HCT116 (cell line): ENCODE data around the gene BRD7. TPM values are rescaled to one million over a fixed set of nuclear protein-coding genes. Genes with fewer than 3 reads are reported as not detected.

ENCODE experiments used
- ATAC-seq: fragments of 200-7000 bp; cut with Tn5 transposase; 2 replicates; pipeline ENCODE4 v1.9.1; 2020; ENCODE audit warnings: mild to moderate bottlenecking, moderate library complexity
- BruUV-seq: library from RNA; stranded (reverse); fragments of 400-500 nt; replicated peaks from 2 replicates; lab custom pipeline; 2021; lab: Mats Ljungman, UMichigan
- CTCF ChIA-PET: fragments of 300-600 bp; sonication (Branson Sonifier 250); formaldehyde crosslinking; loops from one replicate; lab custom pipeline; 2021; ENCODE audit warnings: antibody characterized with exemption; lab: Charles Lee
- POLR2A ChIA-PET: fragments of 300-600, 350-600 bp; sonication (Branson Sonifier 250); formaldehyde crosslinking; loops from one replicate; lab custom pipeline; 2021; ENCODE audit warnings: antibody characterized with exemption; lab: Charles Lee
- RAD21 ChIA-PET, 2 experiments: fragments of 300-600 bp; sonication (Branson Sonifier 250); formaldehyde crosslinking; loops; one replicate each; lab custom pipeline; 2023; ENCODE audit warnings: low total read pairs in 2 of 2; ENCODE audit not compliant: uncharacterized antibody in 2 of 2, unreplicated experiment in 2 of 2, low non-redundant PET in 1 of 2; lab: Charles Lee
- DNase-seq: peaks from one replicate; pipeline ENCODE4 v3.0.0-alpha.2; 2010; ENCODE audit warnings: low read depth, low spot score
- H2AFZ ChIP-seq: fragments of 200-600 bp; shearing (Covaris generic), sonication (generic); 2 replicates; pipeline ENCODE4 v1.6.1; 2017; ENCODE audit warnings: low read depth, mixed run types, mixed read lengths, antibody characterized with exemption, low read length; ENCODE audit not compliant: poor library complexity, severe bottlenecking
- H3K27ac ChIP-seq: 2 replicates; pipeline ENCODE4 v1.5.1; 2012; ENCODE audit warnings: low read depth, low read length
- H3K27me3 ChIP-seq: fragments of 200-600 bp; sonication (generic); 2 replicates; pipeline ENCODE4 v1.6.1; 2016; ENCODE audit warnings: mixed run types, low read length, mixed read lengths; ENCODE audit not compliant: insufficient read depth
- H3K36me3 ChIP-seq, 2 experiments: fragments of 200-500 bp in 1 of 2; fragments of 200-600 bp in 1 of 2; sonication (Bioruptor generic) in 1 of 2; sonication (generic) in 1 of 2; 2 replicates each; pipeline versions ENCODE4 v1.5.1 to v1.6.1; 2014 to 2016; ENCODE audit warnings: low read length in 2 of 2, inconsistent platforms in 1 of 2, mixed read lengths in 1 of 2, mixed run types in 1 of 2; ENCODE audit not compliant: insufficient read depth in 2 of 2, control insufficient read depth in 1 of 2
- H3K4me1 ChIP-seq, 2 experiments: fragments of 200-600 bp in 1 of 2; sonication (generic) in 1 of 2; 2 replicates each; pipeline versions ENCODE4 v1.5.1 to v1.6.1; 2012 to 2017; ENCODE audit warnings: low read length in 2 of 2, inconsistent platforms in 1 of 2, mild to moderate bottlenecking in 1 of 2, mixed read lengths in 1 of 2, mixed run types in 1 of 2, moderate library complexity in 1 of 2; ENCODE audit not compliant: insufficient read depth in 2 of 2, control insufficient read depth in 1 of 2
- H3K4me2 ChIP-seq: fragments of 200-600 bp; sonication (generic); 2 replicates; pipeline ENCODE4 v1.6.1; 2017; ENCODE audit warnings: mixed run types, low read length, mixed read lengths
- H3K4me3 ChIP-seq, 2 experiments: fragments of 200-600 bp in 1 of 2; sonication (generic) in 1 of 2; replicated peaks in 1 of 2; 2 replicates each; pipeline ENCODE4 v1.5.1; 2011 to 2016; ENCODE audit warnings: low read length in 2 of 2, control low read depth in 1 of 2, low read depth in 1 of 2, mild to moderate bottlenecking in 1 of 2, mixed read lengths in 1 of 2, mixed run types in 1 of 2
- H3K79me2 ChIP-seq: fragments of 200-600 bp; sonication (generic); 2 replicates; pipeline ENCODE4 v1.6.1; 2017; ENCODE audit warnings: mild to moderate bottlenecking, mixed run types, low read length, moderate library complexity, mixed read lengths; ENCODE audit not compliant: insufficient read depth
- H3K9ac ChIP-seq: fragments of 200-600 bp; sonication (generic); 2 replicates; pipeline ENCODE4 v1.6.1; 2016; ENCODE audit warnings: low read length, mixed read lengths
- H3K9me2 ChIP-seq: fragments of 200-600 bp; sonication (generic), shearing (Covaris generic); 2 replicates; pipeline ENCODE4 v1.6.1; 2017; ENCODE audit warnings: mixed run types, mild to moderate bottlenecking, moderate library complexity; ENCODE audit not compliant: insufficient read depth
- H3K9me3 ChIP-seq, 2 experiments: fragments of 200-500 bp in 1 of 2; fragments of 200-600 bp in 1 of 2; sonication (Bioruptor generic) in 1 of 2; sonication (generic) in 1 of 2; 2 replicates each; pipeline ENCODE4 v1.6.1; 2014 to 2017; ENCODE audit warnings: low read length in 2 of 2, mixed read lengths in 2 of 2, inconsistent platforms in 1 of 2, low read depth in 1 of 2, mild to moderate bottlenecking in 1 of 2, mixed run types in 1 of 2, moderate library complexity in 1 of 2; ENCODE audit not compliant: control insufficient read depth in 1 of 2, insufficient read depth in 1 of 2
- H4K20me1 ChIP-seq: fragments of 200-600 bp; sonication (generic), shearing (Covaris generic); 2 replicates; pipeline ENCODE4 v1.6.1; 2017; ENCODE audit warnings: mixed run types, mild to moderate bottlenecking, moderate library complexity; ENCODE audit not compliant: insufficient read depth
- CBX3 ChIP-seq: IDR thresholded peaks from 2 replicates; pipeline ENCODE4 v1.6.1; 2012; ENCODE audit warnings: low read depth
- EGR1 ChIP-seq: IDR thresholded peaks from 2 replicates; pipeline ENCODE4 v1.6.1; 2012; ENCODE audit warnings: low read depth
- ELF1 ChIP-seq: IDR thresholded peaks from 2 replicates; pipeline ENCODE4 v1.6.1; 2012; ENCODE audit warnings: low read depth, borderline replicate concordance
- EZH2 ChIP-seq: fragments of 200-600 bp; sonication (generic); IDR thresholded peaks from 2 replicates; pipeline ENCODE4 v1.6.1; 2017; ENCODE audit warnings: antibody characterized with exemption, mixed run types
- EZH2phosphoT487 ChIP-seq: fragments of 200-600 bp; IDR thresholded peaks from 2 replicates; pipeline ENCODE4 v1.6.1; 2018; ENCODE audit warnings: antibody characterized with exemption, borderline replicate concordance
- FOSL1 ChIP-seq: IDR thresholded peaks from 2 replicates; pipeline ENCODE4 v1.6.1; 2012; ENCODE audit warnings: low read depth
- MAX ChIP-seq: IDR thresholded peaks from 2 replicates; pipeline ENCODE4 v1.6.1; 2012
- POLR2A ChIP-seq: IDR thresholded peaks from 2 replicates; pipeline ENCODE4 v1.7.0; 2011; ENCODE audit warnings: borderline replicate concordance; ENCODE audit not compliant: insufficient read depth, insufficient read length; ENCODE audit errors: extremely low read depth
- REST ChIP-seq: IDR thresholded peaks from 2 replicates; pipeline ENCODE4 v1.6.1; 2012; ENCODE audit warnings: low read depth
- SIN3A ChIP-seq: IDR thresholded peaks from 2 replicates; pipeline ENCODE4 v1.6.1; 2012; ENCODE audit warnings: low read depth
- SRF ChIP-seq: IDR thresholded peaks from 2 replicates; pipeline ENCODE4 v1.6.1; 2012; ENCODE audit warnings: low read depth
- ZFX ChIP-seq: fragments of 450-650 bp; IDR thresholded peaks from 2 replicates; pipeline ENCODE4 v1.6.1; 2017
- intact Hi-C: fragments of 100-400 bp; cut with micrococcal nuclease; formaldehyde crosslinking; loops from 2 replicates; pipeline ENCODE4 v1.10.0; 2022
- total RNA-seq: library from RNA; stranded (reverse); gene quantifications from one replicate; pipeline ENCODE4 v1.2.1, GENCODE V29; 2021; ENCODE audit not compliant: unreplicated experiment

The BRD7 gene
- total RNA-seq, 1 experiment from 2014 or later = 85.4 TPM

- Histone ChIP-seq H2AFZ (no peak overlapping the region), H3K4me2 (no peak overlapping the region), H3K79me2 (peaks cover 30% of the 10 kb centered on the region), H3K9me3 (no peaks in the 10 kb centered on the region), H4K20me1 (no peaks in the 10 kb centered on the region), H3K9ac (no peak overlapping the region), H3K9me2 (no peaks in the 10 kb centered on the region), H3K4me3 (no peak overlapping the region), H3K27me3 (no peaks in the 10 kb centered on the region), H3K27ac (no peak overlapping the region), H3K36me3 (peaks cover 20 to 25% of the 10 kb centered on the region in 2 experiments; a peak in 3 of 4 replicates), H3K4me1 (peaks cover 0 to 19% of the 10 kb centered on the region in 2 experiments; a peak in 3 of 4 replicates)
- CTCF ChIA-PET = no interaction called here
- no peak for DNase-seq
- POLR2A ChIA-PET = no interaction called here
- RAD21 ChIA-PET = no interaction called here
- intact Hi-C loops = no loop called here
- no TSS peak for BruUV-seq
- no peak for ATAC-seq
- TF ChIP-seq ZFX (no peak), POLR2A (no peak), SRF (no peak), EZH2 (no peak), ELF1 (no peak), MAX (no peak), EGR1 (no peak)
Observed at GRCh38 chr16:50334106-50334975, 34.4 kb downstream of the BRD7 start.

- Histone ChIP-seq H3K9me2 (no peaks in the 10 kb centered on the region), H3K27ac (no peak overlapping the region), H3K9ac (no peak overlapping the region), H3K36me3 (peaks cover 5 to 28% of the 10 kb centered on the region in 2 experiments), H4K20me1 (no peaks in the 10 kb centered on the region; the same call in 1 of the 2 replicates), H2AFZ (no peak overlapping the region), H3K79me2 (peaks cover 22% of the 10 kb centered on the region), H3K4me2 (no peak overlapping the region), H3K4me3 (no peak overlapping the region), H3K4me1 (peaks cover 0 to 8% of the 10 kb centered on the region in 2 experiments; a peak in 3 of 4 replicates), H3K9me3 (no peaks in the 10 kb centered on the region), H3K27me3 (no peaks in the 10 kb centered on the region)
- BruUV-seq = no TSS peak
- no peak for ATAC-seq
- POLR2A ChIA-PET = no interaction called here
- no peak for DNase-seq
- TF ChIP-seq MAX (no peak), ZFX (no peak), REST (no peak), EZH2phosphoT487 (no peak), FOSL1 (no peak), EZH2 (no peak), CBX3 (no peak), POLR2A (no peak), SRF (no peak), SIN3A (no peak), EGR1 (no peak)
- CTCF ChIA-PET = no interaction called here
- intact Hi-C loops = no loop called here
- RAD21 ChIA-PET = no interaction called here
Observed at GRCh38 chr16:50332599-50332998, 36.2 kb downstream of the BRD7 start.
